ENCODE data around the gene CHRNA7. TPM values are rescaled to one million over a fixed set of nuclear protein-coding genes. Genes with fewer than 3 reads are reported as not detected.
A peak's percentile ranks its signal among the peaks of the same experiment; 100 is the strongest.
"Not testable (repeated sequence)": the region's sequence is repeated elsewhere in the genome, so short reads cannot be mapped to it uniquely, and the experiment has no call there.

CHRNA7 gene
- total and polyA plus RNA-seq, 9 of the 15 experiments (the other 6 are each of a cell fraction or from before 2014, with no cell fraction given): 0.04 TPM; not detected in 8

DNA sequence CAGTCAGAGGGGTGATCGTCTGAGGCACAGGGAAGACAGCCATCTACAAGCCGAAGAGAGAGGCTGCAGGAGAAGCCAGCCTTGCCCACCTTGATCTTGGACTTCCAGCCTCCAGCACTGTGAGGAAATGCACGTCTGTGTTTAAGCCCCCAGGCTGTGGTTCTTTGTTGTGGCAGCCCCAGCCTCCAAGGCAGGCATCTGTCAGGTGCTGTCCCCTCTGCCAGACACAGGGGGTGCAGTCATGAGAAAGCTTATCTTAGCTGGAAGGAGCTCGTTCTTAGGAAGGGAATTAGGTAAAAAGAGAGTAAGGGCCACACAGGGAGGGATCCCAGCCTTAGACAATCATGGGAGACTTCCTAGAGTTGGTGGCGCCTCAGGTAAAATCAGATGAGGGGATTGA lies 150.3 kb downstream of the CHRNA7 start:
- H3K4me1 ChIP-seq (replicated peaks in 1 of 2; ENCODE audit: control insufficient read depth in 2 of 2, insufficient read depth in 2 of 2, low read length in 2 of 2); H3K9me1 ChIP-seq (ENCODE audit: control insufficient read depth, insufficient read depth, low read length); intact Hi-C loops (cut with micrococcal nuclease); H3K4me2 ChIP-seq (ENCODE audit: insufficient read depth, low read length); H3K4me3 ChIP-seq; H3K27ac ChIP-seq (ENCODE audit: extremely low read depth, low read depth, low read length); DNase-seq (ENCODE audit: extremely low read depth in 1 of 4, low spot score in 3 of 4); H3K9me3 ChIP-seq (replicated peaks; ENCODE audit: control insufficient read depth, insufficient read depth, low read depth, low read length); CTCF ChIA-PET (ENCODE audit: low intra/inter-chr PET ratio); H2AFZ ChIP-seq (ENCODE audit: low read depth, low read length); in situ Hi-C loops (cut with MboI); H3K9ac ChIP-seq (ENCODE audit: insufficient read depth in 1 of 2, low read depth in 2 of 2, low read length in 2 of 2); H3K27me3 ChIP-seq (ENCODE audit: control insufficient read depth in 2 of 2, insufficient read depth in 2 of 2, low read length in 2 of 2); POLR2A ChIA-PET; BruUV-seq (replicated peaks); ATAC-seq; H3K79me2 ChIP-seq (ENCODE audit: control insufficient read depth, insufficient read depth, low read length); H3K36me3 ChIP-seq (ENCODE audit: control insufficient read depth, insufficient read depth, low read length); H4K20me1 ChIP-seq (replicated peaks; ENCODE audit: control insufficient read depth, insufficient read depth, low read length): not testable (repeated sequence)
- no CpG with 5 or more reads among the region's 5 CpGs for WGBS (ENCODE audit: insufficient coverage, low coverage, missing lambda C conversion rate)
- FAIRE-seq: peak; percentile 51

DNA sequence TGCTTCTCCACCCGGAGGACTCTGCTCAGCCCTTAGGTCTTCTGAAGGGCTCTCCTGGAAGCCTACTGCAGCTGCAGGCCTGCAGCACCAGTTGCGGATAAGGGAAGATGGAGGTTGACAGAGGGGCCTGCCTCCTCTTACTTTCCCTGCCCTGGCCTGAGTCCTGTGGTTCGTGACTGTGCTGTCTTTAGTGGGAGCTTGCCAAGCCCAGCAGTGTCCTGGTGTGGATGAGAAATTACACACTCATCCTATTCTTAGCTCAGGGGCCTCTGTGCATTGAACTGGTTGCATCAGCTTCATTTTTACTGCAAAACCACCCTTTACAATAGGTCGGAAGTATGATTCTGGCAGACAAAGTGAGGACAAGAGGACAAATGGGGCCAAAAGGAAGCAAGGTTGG lies 163.5 kb downstream of the CHRNA7 start:
- H3K9me1 ChIP-seq (ENCODE audit: control insufficient read depth, insufficient read depth, low read length); H3K9ac ChIP-seq (ENCODE audit: insufficient read depth in 1 of 2, low read depth in 2 of 2, low read length in 2 of 2); H3K4me1 ChIP-seq (replicated peaks in 1 of 2; ENCODE audit: control insufficient read depth in 2 of 2, insufficient read depth in 2 of 2, low read length in 2 of 2); H3K79me2 ChIP-seq (ENCODE audit: control insufficient read depth, insufficient read depth, low read length); H3K36me3 ChIP-seq (ENCODE audit: control insufficient read depth, insufficient read depth, low read length); intact Hi-C loops (cut with micrococcal nuclease); H3K9me3 ChIP-seq (replicated peaks; ENCODE audit: control insufficient read depth, insufficient read depth, low read depth, low read length); POLR2A ChIA-PET; FAIRE-seq; DNase-seq (ENCODE audit: extremely low read depth in 1 of 4, low spot score in 3 of 4); ATAC-seq; in situ Hi-C loops (cut with MboI); H2AFZ ChIP-seq (ENCODE audit: low read depth, low read length); H3K27me3 ChIP-seq (ENCODE audit: control insufficient read depth in 2 of 2, insufficient read depth in 2 of 2, low read length in 2 of 2); CTCF ChIA-PET (ENCODE audit: low intra/inter-chr PET ratio); H3K4me2 ChIP-seq (ENCODE audit: insufficient read depth, low read length); H3K27ac ChIP-seq (ENCODE audit: extremely low read depth, low read depth, low read length); H3K4me3 ChIP-seq; BruUV-seq (replicated peaks); H4K20me1 ChIP-seq (replicated peaks; ENCODE audit: control insufficient read depth, insufficient read depth, low read length): not testable (repeated sequence)
- WGBS (ENCODE audit: insufficient coverage, low coverage, missing lambda C conversion rate): no CpG with 5 or more reads among the region's 4 CpGs

DNA sequence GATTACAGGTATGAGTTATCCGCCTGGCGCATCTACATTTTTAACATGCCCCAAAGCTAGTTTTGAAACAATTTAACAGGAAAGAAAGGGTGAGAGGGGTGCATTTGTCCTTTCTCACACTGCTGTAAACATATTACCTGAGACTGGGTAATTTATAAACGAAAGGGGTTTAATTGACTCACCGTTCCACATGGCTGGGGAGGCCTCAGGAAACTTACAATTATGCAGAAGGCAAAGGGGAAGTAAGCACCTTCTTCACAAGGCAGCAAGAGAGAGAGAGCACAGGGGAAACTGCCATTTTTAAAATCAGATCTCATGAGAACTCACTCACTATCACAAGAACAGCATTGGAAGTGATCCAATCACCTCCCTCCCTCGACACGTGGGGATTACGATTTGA lies 165.9 kb downstream of the CHRNA7 start:
- ATAC-seq; H3K9me1 ChIP-seq (ENCODE audit: control insufficient read depth, insufficient read depth, low read length); DNase-seq (ENCODE audit: extremely low read depth in 1 of 4, low spot score in 3 of 4); H3K27ac ChIP-seq (ENCODE audit: extremely low read depth, low read depth, low read length); H4K20me1 ChIP-seq (replicated peaks; ENCODE audit: control insufficient read depth, insufficient read depth, low read length); H2AFZ ChIP-seq (ENCODE audit: low read depth, low read length); H3K9me3 ChIP-seq (replicated peaks; ENCODE audit: control insufficient read depth, insufficient read depth, low read depth, low read length); CTCF ChIA-PET (ENCODE audit: low intra/inter-chr PET ratio); intact Hi-C loops (cut with micrococcal nuclease); BruUV-seq (replicated peaks); H3K4me3 ChIP-seq; H3K36me3 ChIP-seq (ENCODE audit: control insufficient read depth, insufficient read depth, low read length); H3K4me1 ChIP-seq (replicated peaks in 1 of 2; ENCODE audit: control insufficient read depth in 2 of 2, insufficient read depth in 2 of 2, low read length in 2 of 2); H3K79me2 ChIP-seq (ENCODE audit: control insufficient read depth, insufficient read depth, low read length); in situ Hi-C loops (cut with MboI); POLR2A ChIA-PET; H3K9ac ChIP-seq (ENCODE audit: insufficient read depth in 1 of 2, low read depth in 2 of 2, low read length in 2 of 2); H3K27me3 ChIP-seq (ENCODE audit: control insufficient read depth in 2 of 2, insufficient read depth in 2 of 2, low read length in 2 of 2); H3K4me2 ChIP-seq (ENCODE audit: insufficient read depth, low read length): not testable (repeated sequence)
- no CpG with 5 or more reads among the region's 7 CpGs for WGBS (ENCODE audit: insufficient coverage, low coverage, missing lambda C conversion rate)
- FAIRE-seq: peak; percentile 26

DNA sequence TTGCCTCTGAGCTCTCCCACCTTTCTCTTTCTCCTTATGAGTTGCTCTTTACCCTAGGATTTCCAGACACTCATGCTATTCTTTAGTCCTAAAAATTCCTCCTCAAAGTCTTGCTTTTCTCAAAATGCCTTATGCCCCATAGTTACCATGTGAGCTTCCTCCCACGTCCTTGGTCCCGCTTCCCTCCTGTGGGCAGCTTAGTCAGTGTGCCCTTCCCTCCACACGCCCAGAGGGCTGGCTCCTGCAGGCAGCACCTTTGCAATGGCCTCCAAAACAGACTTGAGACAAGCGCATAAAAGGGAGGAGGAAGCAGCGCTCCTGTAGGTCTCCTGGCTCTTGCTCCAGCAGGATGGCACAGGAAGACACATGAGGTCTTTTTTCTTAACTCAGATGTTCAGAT lies 168.6 kb downstream of the CHRNA7 start:
- H3K36me3 ChIP-seq (ENCODE audit: control insufficient read depth, insufficient read depth, low read length); H2AFZ ChIP-seq (ENCODE audit: low read depth, low read length); H3K9ac ChIP-seq (ENCODE audit: insufficient read depth in 1 of 2, low read depth in 2 of 2, low read length in 2 of 2); DNase-seq (ENCODE audit: extremely low read depth in 1 of 4, low spot score in 3 of 4); H3K4me2 ChIP-seq (ENCODE audit: insufficient read depth, low read length); POLR2A ChIA-PET; H3K9me1 ChIP-seq (ENCODE audit: control insufficient read depth, insufficient read depth, low read length); H4K20me1 ChIP-seq (replicated peaks; ENCODE audit: control insufficient read depth, insufficient read depth, low read length); CTCF ChIA-PET (ENCODE audit: low intra/inter-chr PET ratio); H3K27me3 ChIP-seq (ENCODE audit: control insufficient read depth in 2 of 2, insufficient read depth in 2 of 2, low read length in 2 of 2); H3K79me2 ChIP-seq (ENCODE audit: control insufficient read depth, insufficient read depth, low read length); intact Hi-C loops (cut with micrococcal nuclease); H3K9me3 ChIP-seq (replicated peaks; ENCODE audit: control insufficient read depth, insufficient read depth, low read depth, low read length); FAIRE-seq; ATAC-seq; BruUV-seq (replicated peaks); H3K4me3 ChIP-seq; H3K27ac ChIP-seq (ENCODE audit: extremely low read depth, low read depth, low read length); H3K4me1 ChIP-seq (replicated peaks in 1 of 2; ENCODE audit: control insufficient read depth in 2 of 2, insufficient read depth in 2 of 2, low read length in 2 of 2); in situ Hi-C loops (cut with MboI): not testable (repeated sequence)
- 0% methylated on average over 2 of the region's 5 CpGs for WGBS (ENCODE audit: insufficient coverage, low coverage, missing lambda C conversion rate)

Data from K562 (cell line).